HG02759 (cell line): Measurements from ENCODE around the gene PLEKHA4.

Experiments used
- ATAC-seq: cut with Tn5 transposase; IDR thresholded peaks from one replicate; pipeline ENCODE4 v1.9.1; 2021; ENCODE audit warnings: mild to moderate bottlenecking, moderate library complexity; ENCODE audit not compliant: unreplicated experiment

The PLEKHA4 gene

DNA sequence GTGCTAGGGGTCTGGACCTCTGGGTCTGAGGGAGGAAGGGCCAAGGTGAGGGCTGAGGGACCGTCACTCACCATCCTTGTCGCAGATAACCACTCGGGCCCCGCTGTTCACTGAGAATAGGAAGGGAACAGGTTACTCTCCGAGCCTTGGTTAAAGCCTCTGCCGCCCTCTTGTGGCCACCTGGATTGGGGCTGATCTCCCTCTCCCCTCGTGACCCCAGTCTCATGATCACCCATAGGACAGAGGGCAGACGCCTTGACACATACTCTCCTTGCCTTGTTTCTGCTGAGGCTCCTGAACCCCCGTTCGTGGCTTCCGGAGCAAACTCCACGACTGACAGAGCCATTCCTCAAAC, 32.7 kb downstream of the PLEKHA4 start:
- ATAC-seq: peak; percentile 78

DNA sequence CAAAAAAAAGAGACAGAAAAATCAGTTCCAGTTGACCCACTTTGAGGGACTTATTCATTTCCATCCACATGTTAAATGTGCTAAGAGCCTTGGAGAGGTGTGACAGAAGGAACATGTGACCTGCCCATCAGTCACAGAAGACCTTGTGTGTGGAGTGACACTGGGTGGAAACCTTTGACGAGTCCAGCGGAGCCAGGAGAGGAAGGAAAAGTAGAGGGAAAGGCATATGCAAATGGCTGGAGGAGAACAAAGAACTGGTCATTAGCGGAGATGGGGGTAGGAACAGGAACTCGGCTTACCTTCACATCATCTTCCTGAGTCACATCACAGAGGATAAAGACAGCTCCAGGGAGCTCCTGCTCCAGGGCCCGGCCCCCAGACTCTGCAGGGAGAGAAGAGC, 34.4 kb downstream of the PLEKHA4 start:
- no peak for ATAC-seq

DNA sequence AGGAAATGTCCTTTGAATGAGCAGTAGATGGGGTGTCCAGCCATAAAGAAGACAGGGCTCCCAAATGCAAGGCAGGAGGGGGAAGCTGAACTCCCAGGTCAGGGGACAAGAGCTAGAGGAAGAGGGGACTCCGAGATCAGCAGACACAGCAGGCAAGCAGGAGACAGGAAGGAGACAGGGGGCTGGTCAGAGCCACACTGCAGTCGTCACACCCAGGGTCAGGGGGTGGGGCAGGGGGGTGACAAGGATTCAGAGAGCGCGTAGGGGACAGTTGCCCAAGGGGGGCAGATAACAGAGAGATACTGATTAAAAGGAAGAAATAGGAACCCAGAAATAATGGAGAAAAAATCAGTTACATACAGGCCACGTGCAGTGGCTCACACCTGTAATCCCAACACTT, 35.4 kb downstream of the PLEKHA4 start:
- no peak for ATAC-seq

DNA sequence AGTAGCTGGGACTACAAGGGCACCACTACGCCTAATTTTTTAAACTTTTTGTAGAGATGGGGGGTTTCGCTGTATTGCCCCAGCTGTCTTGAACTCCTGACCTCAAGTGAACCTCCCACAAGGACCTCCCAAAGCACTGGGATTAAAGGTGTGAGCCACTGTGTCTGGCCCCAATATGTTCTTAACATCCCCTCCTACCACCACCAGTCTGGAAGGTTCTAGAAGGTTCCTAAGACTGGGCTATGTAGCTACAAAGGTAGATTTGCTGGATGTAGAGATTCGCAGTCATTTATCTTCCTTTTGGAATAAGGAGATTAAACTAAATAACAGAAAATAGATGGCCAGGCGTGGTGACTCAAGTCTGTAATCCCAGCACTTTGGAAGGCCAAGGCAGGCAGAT, 37.5 kb downstream of the PLEKHA4 start:
- no peak for ATAC-seq

DNA sequence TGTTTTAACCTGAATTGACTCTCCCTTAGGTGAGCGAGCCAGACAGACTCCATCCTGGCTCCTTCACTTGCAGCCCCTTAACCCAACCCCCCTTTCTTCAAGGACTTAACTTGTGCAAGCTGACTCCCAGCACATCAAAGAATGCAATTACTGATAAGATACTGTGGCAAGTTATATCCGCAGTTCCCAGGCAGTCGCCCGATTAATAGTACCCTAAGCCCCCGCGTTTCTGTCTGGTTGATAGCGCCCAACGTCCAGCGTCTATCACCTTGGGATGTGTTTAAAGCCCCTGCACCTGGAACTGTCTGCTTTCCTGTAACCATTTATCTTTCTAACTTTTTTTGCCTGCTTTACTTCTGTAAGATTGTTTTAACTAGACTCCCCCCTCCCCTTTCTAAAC, 38.3 kb downstream of the PLEKHA4 start:
- no peak for ATAC-seq

DNA sequence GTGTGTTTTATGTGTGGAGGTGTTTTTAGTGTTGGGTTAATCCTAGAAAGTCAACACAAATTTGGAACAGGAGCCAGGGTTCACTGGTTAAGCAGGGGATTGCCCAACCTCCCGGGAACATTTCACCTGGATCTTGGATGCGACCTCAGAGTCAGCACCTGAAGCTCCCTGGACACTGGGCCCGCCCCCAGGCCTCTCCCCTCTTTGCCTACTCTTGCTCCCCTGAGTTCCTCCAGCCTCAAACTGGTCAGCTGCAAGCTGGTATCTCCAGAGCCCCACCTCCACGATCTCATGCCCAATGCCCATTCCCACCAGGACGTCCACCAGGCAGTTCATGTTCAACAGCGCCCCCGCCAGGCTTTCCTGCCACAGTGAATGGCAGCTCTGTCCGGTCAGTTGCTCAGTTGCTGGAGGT, 41.8 kb downstream of the PLEKHA4 start:
- no peak for ATAC-seq

DNA sequence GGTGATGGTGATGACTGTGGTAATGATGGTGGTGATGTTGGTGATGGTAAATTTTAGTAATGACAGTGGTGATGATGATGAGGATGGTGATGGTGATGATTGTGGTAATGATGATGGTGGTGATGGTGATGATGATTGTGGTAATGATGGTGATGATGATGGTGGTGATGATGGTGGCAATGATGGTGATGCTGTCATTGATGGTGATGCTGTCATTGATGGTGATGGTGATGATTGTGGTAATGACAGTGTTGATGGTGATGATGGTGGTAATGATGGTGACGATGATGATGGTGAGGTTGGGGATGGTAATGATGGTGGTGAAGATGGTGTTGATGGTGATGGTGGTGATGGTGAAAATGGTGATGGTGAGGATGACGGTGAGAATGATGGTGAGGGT, 45.9 kb downstream of the PLEKHA4 start:
- ATAC-seq: no peak

DNA sequence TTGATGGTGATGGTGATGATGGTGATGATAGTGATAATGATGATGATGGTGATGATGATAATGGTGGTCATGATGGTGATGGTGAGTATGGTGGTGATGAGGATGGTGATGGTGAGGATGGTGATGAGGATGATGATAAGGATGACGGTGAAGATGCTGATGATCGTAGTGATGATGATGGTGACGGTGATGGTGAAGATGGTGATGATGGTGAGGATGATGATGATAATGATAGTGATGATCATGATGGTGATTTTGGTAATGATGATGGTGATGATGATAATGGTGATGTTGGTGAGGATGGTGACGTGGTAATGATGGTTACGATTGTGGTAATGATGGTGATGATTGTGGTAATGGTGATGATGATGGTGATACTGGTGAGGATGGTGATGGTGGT, 46.8 kb downstream of the PLEKHA4 start:
- no peak for ATAC-seq

DNA sequence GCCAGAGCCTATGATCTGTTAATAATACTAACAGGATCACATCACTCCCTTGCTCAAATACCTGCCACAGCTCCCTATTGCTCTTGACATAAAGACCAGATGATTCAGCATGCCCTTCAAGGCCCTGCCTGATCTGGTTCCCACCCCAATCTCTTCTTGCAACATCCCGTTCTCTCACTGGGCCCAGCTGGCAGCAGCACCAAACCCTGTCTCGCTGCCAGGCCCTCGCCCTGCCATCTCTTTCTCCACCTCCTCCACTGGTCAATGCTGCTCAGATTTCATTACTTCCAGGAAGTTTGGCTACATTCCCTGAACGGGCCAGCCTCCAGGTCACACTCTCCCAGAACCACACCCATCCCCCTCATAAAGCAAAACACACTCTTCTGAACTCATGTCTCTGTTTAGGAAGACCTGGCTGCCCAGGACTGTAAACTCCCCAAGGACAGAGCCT, 49.0 kb downstream of the PLEKHA4 start:
- ATAC-seq: no peak

DNA sequence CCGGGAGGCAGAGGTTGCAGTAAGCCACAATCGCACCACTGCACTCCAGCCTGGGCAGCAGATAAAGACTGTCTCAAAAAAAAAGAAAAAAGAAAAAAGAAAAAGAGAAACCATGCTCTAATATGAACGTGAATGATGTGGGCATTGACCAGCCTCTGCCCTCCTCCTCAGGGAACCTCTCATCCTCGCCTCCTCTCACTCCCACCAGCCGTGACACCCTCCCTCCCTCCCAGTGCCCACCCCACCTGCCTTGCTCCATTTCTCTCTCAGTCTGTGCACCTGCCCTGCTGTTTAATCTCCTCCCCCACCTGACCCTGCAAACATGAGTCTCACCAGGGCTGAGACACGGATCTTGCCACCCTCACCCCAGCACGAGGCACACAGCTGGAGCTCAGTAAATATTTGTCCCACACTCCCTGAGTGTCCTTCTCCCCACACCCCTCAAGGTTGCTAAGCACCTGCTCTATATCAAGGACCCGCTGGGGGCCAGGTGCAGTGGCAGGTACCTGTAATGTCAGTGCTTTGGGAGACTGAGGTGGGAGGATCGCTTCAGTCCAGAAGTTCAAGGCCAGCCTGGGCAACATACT, 50.1 kb downstream of the PLEKHA4 start:
- no peak for ATAC-seq

DNA sequence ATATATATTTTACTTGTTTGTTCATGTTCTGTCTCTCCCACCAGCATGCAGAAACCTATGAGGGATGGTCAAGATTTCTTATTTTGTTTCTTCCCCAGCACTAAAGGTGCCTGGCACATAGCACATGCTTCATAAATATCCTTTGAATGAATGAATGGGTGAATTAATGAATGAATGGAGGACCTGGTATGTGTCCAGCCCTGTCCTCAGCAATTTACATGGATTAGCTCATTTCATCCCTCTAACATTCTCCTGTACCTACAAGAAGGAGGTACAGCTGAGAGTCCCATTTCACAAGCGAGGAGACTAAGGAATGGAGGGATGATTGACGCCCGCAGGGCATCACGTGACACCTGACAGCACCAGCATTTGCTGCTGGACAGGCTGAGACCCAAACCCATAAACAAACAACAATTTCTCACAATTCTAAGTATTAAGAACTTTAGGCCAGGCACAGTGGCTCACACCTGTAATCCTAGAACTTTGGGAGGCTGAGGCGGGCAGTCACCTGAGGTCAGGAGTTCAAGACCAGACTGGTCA, 50.8 kb downstream of the PLEKHA4 start:
- no peak for ATAC-seq

DNA sequence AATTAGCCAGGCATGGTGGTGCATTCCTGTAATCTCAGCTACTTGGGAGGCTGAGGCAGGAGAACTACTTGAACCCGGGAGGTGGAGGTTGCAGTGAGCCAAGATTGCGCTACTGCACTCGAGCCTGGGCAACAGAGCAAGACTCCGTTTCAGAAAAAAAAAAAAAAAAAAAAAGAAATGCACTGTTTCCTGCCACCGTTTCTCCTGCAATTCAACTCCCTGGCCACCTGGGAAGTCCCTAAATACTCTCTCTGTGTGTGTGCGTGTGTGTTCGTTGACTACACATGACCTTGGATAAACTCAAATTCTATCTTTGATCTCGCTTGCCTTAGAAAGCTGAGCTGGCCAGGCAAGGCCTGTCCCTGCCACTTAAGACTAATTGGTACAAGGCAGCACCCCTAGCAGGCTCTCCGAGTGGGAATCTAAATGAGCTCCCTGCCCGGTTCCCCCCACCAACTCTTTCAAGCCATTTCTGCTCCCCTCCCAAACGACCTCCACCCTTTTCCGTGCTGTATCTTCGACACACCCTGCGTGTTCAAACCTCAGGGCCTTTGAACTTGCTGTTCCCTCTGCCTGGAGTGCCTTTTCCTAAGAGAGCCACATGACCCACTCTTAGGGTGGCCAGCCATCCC, 52.4 kb downstream of the PLEKHA4 start:
- ATAC-seq: no peak

DNA sequence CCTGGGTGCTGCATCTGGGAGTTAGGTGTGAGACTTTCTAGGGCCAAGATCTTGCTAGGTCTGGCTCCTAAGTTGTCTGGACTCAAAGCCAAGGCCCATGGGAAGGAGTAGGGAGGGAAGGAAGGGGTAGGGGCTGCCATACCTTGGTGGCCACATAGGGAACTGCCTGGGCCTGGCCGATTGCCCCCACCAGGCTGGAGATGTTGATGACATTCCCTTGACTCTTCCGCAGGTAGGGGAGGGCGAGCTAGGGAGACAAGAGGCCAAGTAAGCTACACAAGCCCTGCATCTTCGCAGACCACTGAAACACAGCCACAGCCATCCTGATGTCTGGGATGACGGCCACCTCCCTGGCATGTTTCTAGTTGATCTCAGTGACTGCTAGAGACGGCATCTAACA, 53.5 kb downstream of the PLEKHA4 start:
- ATAC-seq: no peak

DNA sequence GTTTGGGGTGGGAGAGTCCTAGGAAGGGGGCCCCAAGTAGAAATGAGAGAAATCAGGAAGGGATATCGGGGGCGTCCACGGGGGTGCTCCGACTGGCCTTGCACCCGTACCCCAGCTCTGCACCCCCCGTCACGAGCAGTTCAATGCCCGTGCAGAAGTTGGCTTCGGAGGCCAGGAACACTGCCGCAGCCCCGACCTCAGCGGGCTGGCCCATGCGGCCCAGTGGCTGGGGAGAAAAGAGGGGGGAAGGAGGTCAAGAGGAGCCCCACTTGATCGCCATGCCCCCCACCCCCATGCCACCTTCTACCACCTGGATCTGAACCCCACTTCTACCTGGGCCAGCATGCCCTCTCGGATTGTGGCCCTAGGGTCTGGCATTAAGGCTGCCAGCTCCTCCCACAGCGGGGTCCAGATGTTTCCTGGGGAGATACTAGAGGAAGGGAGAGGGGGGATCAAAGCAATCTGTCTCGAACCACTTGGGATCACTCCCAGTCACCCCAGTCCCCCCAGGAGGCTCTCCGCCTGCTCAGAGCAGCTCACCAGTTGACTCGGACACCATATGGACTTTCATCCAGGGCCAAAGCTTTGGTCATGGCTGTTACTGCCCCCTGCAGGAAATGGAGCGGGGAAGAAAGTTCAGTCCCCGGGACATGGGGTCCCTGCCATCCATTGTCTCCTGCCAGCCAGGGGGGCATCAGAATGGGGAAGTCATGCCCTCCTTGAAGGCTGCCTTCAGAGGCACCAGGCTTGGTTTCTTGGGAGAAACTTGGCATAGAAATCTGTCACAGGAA, 55.1 kb downstream of the PLEKHA4 start:
- no peak for ATAC-seq

DNA sequence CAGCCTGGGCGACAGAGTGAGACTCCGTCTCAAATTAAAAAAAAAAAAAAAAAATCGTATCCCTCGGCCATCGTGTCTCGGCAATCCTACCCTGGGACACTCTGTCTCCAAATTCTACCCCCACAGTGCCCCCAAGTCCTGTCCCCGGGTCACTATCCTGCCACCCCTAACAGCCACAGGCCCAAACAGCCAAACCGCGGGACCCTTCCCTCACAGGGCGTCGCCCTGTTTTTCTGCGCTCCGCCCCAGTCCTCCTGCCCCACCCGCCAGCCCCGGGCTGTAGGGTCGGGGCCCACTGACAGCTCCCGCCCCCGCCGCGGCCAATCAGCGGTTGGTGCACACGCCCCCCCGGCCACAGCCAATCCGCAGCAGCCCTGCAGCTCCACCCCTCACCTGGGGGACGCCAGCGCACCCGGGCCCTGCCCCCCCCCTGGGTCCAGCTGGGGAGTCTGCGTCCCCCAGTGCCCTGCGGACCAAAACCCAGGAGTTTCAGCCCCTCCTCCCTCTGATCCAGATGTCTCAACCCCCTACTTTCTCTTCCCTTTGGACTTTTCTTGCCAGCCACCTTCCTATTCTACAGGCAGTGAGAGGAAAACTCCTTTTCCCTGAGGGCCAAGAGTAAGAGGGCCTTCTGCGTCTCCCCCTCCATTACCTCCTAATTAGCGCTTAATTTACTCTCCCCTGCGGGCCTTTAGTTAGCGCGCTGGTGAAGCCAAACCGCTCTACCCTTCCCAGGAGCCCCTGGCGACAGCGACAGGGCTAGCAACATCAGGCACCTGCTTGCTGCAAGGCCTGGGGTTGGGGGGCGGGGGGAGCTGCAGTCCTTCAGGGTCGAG, 56.1 kb downstream of the PLEKHA4 start:
- ATAC-seq: peak; percentile 66

DNA sequence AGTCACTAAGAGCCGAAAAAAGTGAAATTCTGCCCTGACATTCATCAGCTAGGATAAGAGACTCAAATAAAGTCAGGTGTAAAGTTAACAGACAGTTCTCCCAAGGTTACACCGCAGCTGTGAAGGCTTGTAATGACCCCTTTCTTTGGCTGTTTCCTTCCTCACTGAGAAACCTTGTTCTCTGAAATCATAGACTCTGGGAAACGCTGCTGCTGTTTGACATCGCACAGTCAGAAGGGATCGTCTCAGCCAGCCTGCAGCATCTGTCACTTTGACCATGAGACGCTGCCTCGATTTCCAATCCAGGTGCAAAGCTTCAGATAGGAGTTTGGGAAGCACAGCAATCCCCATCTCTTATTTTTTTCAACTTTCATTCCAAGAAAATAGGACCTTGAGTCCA, 58.3 kb downstream of the PLEKHA4 start:
- ATAC-seq: no peak

DNA sequence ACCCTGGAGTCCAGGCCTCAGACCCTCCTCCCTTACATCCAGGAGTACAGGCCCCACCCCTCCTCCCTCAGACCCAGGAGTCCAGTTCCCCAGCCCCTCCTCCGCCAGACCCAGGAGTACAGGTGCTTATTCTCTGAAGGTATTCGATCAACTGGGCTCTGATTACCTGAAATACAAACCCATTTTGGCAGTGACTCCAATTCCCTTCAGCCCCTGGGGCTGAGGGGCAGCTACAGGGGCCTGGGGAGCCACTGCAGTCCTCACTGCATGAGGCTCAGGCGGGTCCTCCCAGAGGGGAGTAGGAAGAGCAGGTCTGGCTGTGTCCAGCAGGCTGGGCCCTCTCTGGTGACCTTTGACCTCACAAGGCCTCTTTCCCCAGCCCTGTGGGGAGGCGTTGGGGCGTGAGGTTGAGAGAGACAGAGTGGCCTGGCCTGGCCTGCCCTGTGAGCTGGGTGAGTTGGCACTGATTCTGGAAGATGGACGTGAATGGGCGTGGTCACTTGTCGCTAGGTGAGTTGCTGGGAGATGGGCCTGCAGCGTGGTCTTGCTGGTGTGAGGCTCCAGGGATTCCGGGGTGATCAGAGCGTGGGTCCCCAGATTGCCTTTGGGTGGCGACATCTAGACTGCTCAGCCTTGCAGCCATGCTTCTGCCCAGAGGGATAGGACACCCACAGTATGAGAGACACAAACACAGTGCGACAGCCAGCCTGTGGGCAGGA, 60.7 kb downstream of the PLEKHA4 start:
- ATAC-seq: no peak

DNA sequence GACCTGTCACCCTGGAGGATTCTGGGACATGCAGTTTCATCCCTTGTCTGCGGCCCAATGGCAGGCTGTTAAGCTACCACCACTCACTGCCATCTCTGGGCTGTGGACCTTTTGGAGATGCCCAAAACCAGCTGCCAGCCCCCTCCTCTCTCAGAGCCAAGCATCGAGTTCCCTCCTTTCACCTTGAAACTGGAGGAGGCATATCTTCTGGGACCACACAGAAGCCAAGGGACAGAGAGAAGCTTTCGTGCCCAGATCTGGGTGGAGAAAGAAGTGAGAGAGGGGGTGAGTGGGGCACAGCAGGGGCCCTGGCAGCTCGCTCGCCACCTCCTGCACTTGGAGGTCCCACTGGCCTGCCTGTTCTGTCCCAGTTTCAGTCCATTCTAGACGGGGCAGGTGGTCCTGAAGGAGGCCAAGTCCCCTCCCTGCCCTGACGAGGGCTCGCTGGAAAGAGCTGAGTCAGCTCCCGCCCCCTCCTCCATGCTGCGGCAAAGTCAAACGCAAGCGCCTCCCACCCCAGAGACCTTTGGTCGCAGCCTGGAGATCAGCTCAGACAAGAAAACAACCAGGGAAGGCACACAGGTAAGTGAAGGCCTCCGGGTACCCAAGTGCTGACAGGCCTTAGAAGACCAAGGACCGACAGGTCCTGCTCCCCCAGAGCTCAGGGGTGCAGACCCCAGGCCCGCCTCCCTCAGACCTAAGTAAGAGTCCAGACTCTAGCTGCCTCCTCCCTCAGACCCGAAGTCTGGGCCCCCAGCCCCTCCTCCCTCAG, 61.4 kb downstream of the PLEKHA4 start:
- ATAC-seq: no peak

DNA sequence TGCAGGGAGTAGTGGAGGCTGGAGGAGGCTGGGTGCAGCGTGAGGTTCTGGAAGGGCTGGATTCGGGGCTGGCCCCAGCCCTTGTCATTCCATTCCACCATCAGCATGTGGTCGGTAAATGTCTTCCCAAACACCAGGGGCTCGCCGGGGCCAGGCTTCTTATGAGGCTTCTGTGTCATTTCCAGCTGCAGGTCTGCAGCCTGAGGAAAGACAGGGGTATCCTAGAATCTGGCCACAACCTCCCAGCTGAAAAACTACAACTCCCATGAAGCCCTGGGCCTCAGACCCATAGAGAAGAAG, 61.9 kb downstream of the PLEKHA4 start:
- no peak for ATAC-seq

DNA sequence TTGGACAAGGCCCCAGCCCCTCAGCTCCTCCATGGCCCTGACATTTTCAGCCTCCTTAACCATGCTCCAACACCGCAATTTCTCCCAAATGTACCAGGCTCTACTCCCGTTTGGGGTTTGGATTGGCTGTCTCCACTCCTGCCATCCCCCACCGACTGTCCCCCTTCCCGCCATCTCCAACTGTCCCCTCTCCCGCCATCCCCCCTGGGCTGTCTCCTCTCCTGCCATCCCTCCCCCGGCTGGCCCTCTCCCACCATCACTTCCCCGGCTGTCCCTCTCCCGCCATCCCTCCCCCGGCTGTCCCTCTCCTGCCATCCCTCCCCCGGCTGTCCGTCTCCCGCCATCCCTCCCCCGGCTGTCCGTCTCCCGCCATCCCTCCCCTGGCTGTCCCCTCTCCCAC, 63.0 kb downstream of the PLEKHA4 start:
- no peak for ATAC-seq
